ENCODE data around the gene RPL22. TPM values are rescaled to one million over a fixed set of nuclear protein-coding genes. Genes with fewer than 3 reads are reported as not detected.

The RPL22 gene
- total RNA-seq, 1 experiment from 2014 or later = 181 TPM

Other genes with a start within 250 kb of the RPL22 start
- 3.5 and 4.9 TPM in 2 replicates for gene NPHP4, start 207.2 kb downstream of the RPL22 start, total RNA-seq (2014; rRNA removed; shearing (Covaris generic))
- gene KCNAB2, start 153.7 kb downstream of the RPL22 start, total RNA-seq (2014; rRNA removed; shearing (Covaris generic)) = 31.6 and 34.1 TPM in 2 replicates
- gene CHD5, start 19.3 kb downstream of the RPL22 start, total RNA-seq (2014; rRNA removed; shearing (Covaris generic)) = not detected in 2 replicates
- gene RNF207, start 6.5 kb upstream of the RPL22 start, total RNA-seq (2014; rRNA removed; shearing (Covaris generic)) = 0.32 and 0.84 TPM in 2 replicates
- 125 and 142 TPM in 2 replicates for gene ICMT, start 36.4 kb upstream of the RPL22 start, total RNA-seq (2014; rRNA removed; shearing (Covaris generic))
- gene HES3, start 44.6 kb upstream of the RPL22 start, total RNA-seq (2014; rRNA removed; shearing (Covaris generic)) = not detected in 2 replicates
- gene GPR153, start 61.5 kb upstream of the RPL22 start, total RNA-seq (2014; rRNA removed; shearing (Covaris generic)) = 1.9 and 3.4 TPM in 2 replicates
- gene ACOT7, start 194.2 kb upstream of the RPL22 start, total RNA-seq (2014; rRNA removed; shearing (Covaris generic)) = 101 and 179 TPM in 2 replicates
- gene HES2, start 220.3 kb upstream of the RPL22 start, total RNA-seq (2014; rRNA removed; shearing (Covaris generic)) = 0.08 and 0.13 TPM in 2 replicates
- gene ESPN, start 225.2 kb upstream of the RPL22 start, total RNA-seq (2014; rRNA removed; shearing (Covaris generic)) = not detected in 2 replicates

All from HT1080 (cell line).